Heart right ventricle (tissue), 16 donors: ENCODE data around the gene LRMDA. TPM values are rescaled to one million over a fixed set of nuclear protein-coding genes. Genes with fewer than 3 reads are reported as not detected.

Experiments
- ATAC-seq, 8 donors: fragments of 200-7000 bp; cut with Tn5 transposase; one replicate each; pipeline ENCODE4 v1.9.1; 2020; ENCODE audit warnings: mild to moderate bottlenecking in 8 of 8, moderate library complexity in 8 of 8, moderate number of reproducible peaks in 1 of 8
- DNase-seq, 2 donors: peaks; one replicate each; pipeline ENCODE4 v3.0.0-alpha.2; 2020
- H3K27ac ChIP-seq, 10 donors: fragments of 200-600 bp; sonication (generic) in 2 of 10; one replicate each; pipeline versions ENCODE4 v1.5.0 to v1.8.0; 2020 to 2022; ENCODE audit warnings: mild to moderate bottlenecking in 3 of 10
- H3K27me3 ChIP-seq, 7 donors: fragments of 200-600 bp; one replicate each; pipeline ENCODE4 v1.8.0; 2021 to 2022; ENCODE audit warnings: mild to moderate bottlenecking in 2 of 7
- H3K36me3 ChIP-seq, 9 donors: fragments of 200-600 bp; sonication (generic) in 1 of 9; one replicate each; pipeline versions ENCODE4 v1.5.0 to v1.8.0; 2020 to 2022; ENCODE audit warnings: mild to moderate bottlenecking in 2 of 9
- H3K4me1 ChIP-seq, 9 donors: fragments of 200-600 bp; sonication (generic) in 1 of 9; one replicate each; pipeline versions ENCODE4 v1.5.0 to v1.8.0; 2020 to 2022; ENCODE audit warnings: mild to moderate bottlenecking in 4 of 9
- H3K4me3 ChIP-seq, 10 donors: fragments of 200-600 bp; sonication (generic) in 2 of 10; one replicate each; pipeline versions ENCODE4 v1.5.0 to v1.8.0; 2020 to 2022; ENCODE audit warnings: mild to moderate bottlenecking in 7 of 10, moderate library complexity in 2 of 10
- H3K9me3 ChIP-seq, 11 donors: fragments of 200-600 bp in 10 of 11; sonication (generic) in 2 of 11; one replicate each; pipeline versions ENCODE4 v1.5.0 to v1.8.0; 2013 to 2022; ENCODE audit warnings: mild to moderate bottlenecking in 2 of 11, control low read depth in 1 of 11, moderate library complexity in 1 of 11
- WGBS, 2 donors: extraction: QIAGEN DNeasy Blood & Tissue Kit; methylation state at CpG; one replicate each; pipeline ENCODE4 v1.1.7; 2013; ENCODE audit warnings: inconsistent platforms in 1 of 2; 5-methylcytosine and 5-hydroxymethylcytosine counted together
- intact Hi-C, 10 donors: fragments of 100-400 bp; cut with DNase I; formaldehyde crosslinking; loops; one replicate each; pipeline versions ENCODE4 v1.11.1 to v1.14.2; 2022
- polyA plus RNA-seq, 2 donors: library from polyadenylated mRNA; stranded (reverse); fragments of 200-250 nt; gene quantifications; one replicate each; pipeline ENCODE4 v1.2.3, GENCODE V29; 2013
- total RNA-seq, 10 donors: library from RNA; stranded (reverse); fragmentation: NEBNext Ultra II Directional in 3 of 10; extraction: Animal tissue kit (Norgen Biotek cat#: 25700) in 3 of 10; gene quantifications; one replicate each; pipeline versions ENCODE4 v1.2.1 to v1.2.4, GENCODE V29; 2021 to 2023
- TF ChIP-seq, protein P1 (sequence below), 9 donors: fragments of 200-600 bp; sonication (generic) in 2 of 9; IDR thresholded peaks; one replicate each; pipeline versions ENCODE4 v1.5.0 to v1.8.0; 2021 to 2022; ENCODE audit warnings: antibody characterized with exemption in 9 of 9, mild to moderate bottlenecking in 5 of 9, moderate library complexity in 1 of 9
- donor health status: Arrhythmogenic right ventricular cardiomyopathy.
- donor health status: ischemic (EF 13 %, LVEDD 7.1; RV severe dilation, severe dysfunction).
- donor health status: healthy with polysubstance abuse.
- donor health status: DM: no; HTN: yes; CAD: no.
- donor health status: DM: no; HTN: no; CAD: no.
- donor health status: ischemic (EF 25% LVEDD 6.9; RV normal size, moderate dysfunction).
- donor health status: ischemic (EF 25% LVEDD 5.7; RV mildly dilated, moderate dysfunction).
- donor health status: healthy.
- donor health status: DM: yes; HTN: yes; CAD: no.
- donor health status: Ischemic cardiomyopathy.
- donor health status: ischemic (EF 35%, LVEDD 5.7; RV mildly dilated, moderate dysfunction).
- donor health status: nonischemic (EF 11% LVEDD 7.7; RV severe dilation, severe dysfunction).
- donor health status: DM: yes; HTN: yes; CAD: no.
- donor health status: PGD.
- donor health status: ischemic (EF 29% LVEDD 5.4; RV normal size, mild dysfunction).
- donor health status: nonischemic (EF 23%, LVEDD 6.1; RV moderate dilation, normal function).

Gene LRMDA
- total and polyA plus RNA-seq, 12 donors: 4.0 to 59.8 (median 12.7) TPM

DNA sequence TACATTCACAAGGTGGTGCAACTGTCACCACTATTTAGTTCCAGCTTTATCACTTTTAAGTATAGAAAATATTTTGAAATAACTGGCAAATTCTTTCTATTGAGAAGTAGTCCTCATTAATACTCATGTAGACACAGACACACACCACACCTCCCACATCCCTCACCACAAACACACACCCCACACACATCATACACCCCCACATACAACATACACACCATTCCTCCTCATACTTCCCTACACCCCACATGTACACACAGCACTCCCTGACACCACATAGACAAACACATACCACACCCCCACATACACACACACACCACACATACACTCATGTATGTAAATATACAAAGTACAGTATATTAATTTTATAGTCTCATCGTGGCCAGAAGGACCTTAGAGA lies 178.8 kb downstream of the LRMDA start:
- H3K4me1 ChIP-seq: peaks cover 4 to 57% (median 14%) of the 10 kb centered on the region in 9 donors

DNA sequence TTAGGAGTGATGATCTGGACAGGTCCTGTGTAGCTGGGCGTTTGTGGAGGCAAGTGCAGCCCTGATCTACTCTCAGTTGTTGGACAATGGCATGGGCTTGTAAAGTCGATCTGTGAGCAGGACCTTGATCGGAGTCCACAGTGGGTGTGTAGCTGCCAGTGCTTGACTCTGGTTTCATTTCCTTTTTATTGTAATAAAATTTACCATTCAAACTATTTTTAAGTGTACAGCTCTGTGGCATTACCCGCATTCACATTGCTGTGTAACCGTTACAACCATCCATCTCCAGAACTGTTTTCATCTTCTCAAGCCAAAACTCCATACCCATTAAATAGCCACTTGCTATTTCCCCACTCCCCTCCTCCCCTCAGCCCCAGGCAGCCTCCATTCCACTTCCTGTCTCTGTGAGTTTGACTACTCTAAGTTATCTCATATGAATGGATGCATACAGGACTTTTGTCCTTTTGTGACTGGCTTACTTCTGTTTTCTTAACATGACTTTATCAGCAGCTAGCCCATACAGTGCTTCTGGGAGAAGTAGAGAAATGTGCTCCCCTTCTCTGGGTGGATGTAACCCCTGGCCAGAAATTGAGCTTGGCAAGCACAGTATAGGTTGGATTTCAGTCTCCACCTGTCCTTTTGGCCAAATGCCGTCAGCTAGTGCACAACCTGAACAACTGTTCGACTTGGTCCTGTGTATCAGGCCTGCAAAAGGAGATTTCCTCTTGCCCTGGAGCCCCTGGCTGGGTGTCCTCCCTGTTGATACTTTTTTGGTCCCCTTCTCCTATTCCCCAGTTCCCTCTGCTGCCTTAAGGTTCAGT lies 180.0 kb downstream of the LRMDA start:
- no peak overlapping the region for H3K4me3 ChIP-seq
- TF ChIP-seq, protein P1, sequence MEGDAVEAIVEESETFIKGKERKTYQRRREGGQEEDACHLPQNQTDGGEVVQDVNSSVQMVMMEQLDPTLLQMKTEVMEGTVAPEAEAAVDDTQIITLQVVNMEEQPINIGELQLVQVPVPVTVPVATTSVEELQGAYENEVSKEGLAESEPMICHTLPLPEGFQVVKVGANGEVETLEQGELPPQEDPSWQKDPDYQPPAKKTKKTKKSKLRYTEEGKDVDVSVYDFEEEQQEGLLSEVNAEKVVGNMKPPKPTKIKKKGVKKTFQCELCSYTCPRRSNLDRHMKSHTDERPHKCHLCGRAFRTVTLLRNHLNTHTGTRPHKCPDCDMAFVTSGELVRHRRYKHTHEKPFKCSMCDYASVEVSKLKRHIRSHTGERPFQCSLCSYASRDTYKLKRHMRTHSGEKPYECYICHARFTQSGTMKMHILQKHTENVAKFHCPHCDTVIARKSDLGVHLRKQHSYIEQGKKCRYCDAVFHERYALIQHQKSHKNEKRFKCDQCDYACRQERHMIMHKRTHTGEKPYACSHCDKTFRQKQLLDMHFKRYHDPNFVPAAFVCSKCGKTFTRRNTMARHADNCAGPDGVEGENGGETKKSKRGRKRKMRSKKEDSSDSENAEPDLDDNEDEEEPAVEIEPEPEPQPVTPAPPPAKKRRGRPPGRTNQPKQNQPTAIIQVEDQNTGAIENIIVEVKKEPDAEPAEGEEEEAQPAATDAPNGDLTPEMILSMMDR (IDR thresholded peaks at IDR 0.05): no peak
- intact Hi-C loops: loop anchor here in 1 of 10 donors (10.0 kb wide), 1 partner anchor 207 kb away; the partner anchor contains the start of gene ZNF503
- WGBS, 2 donors: 90 to 92% methylated on average over 7 of the region's 7 CpGs
- peak overlapping the region in 4 of 10 donors; percentile 6 to 88 (median 38) for H3K27ac ChIP-seq
- DNase-seq: no peak
- H3K9me3 ChIP-seq: no peaks in the 10 kb centered on the region
- no peaks in the 10 kb centered on the region for H3K36me3 ChIP-seq
- peaks cover 4 to 51% (median 14%) of the 10 kb centered on the region in 9 donors for H3K4me1 ChIP-seq
- peak in 1 of 8 donors; percentile 10 for ATAC-seq
- H3K27me3 ChIP-seq: no peaks in the 10 kb centered on the region

More for the DNA sequence above, 178.8 kb downstream of the LRMDA start:
- Histone ChIP-seq H3K27me3 (no peaks in the 10 kb centered on the region), H3K36me3 (no peaks in the 10 kb centered on the region), H3K9me3 (no peaks in the 10 kb centered on the region), H3K4me3 (no peak overlapping the region), H3K27ac (peak overlapping the region in 1 of 10 donors; percentile 88)
- ATAC-seq (no peak), DNase-seq (no peak)
- WGBS, 2 donors: 41 to 45% methylated on average over 1 of the region's 1 CpG
- TF ChIP-seq, protein P1 (IDR thresholded peaks at IDR 0.05): no peak
- intact Hi-C loops: loop anchor here in 1 of 10 donors (10.0 kb wide), 1 partner anchor 205 kb away; the partner anchor contains the start of gene ZNF503

DNA sequence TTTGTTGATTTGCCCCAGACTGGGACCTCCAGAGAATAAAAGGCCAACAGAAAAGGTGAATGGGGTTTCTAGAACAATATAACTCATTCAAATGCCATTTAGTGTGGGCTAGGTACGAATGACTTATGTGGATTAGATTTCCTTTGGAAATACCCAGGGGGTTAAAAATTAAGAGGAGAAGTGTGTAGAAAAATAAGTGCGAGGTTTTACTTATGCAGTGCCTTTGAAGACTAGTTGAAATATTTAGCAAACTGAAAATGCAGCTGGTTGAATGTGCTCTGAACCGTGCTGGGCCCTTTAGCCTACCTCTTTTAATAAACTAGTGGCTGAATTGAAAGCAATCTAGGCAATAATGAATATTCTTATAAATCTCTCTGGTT lies 180.6 kb downstream of the LRMDA start:
- Histone ChIP-seq H3K4me3 (no peak overlapping the region), H3K27me3 (no peaks in the 10 kb centered on the region), H3K9me3 (no peaks in the 10 kb centered on the region), H3K4me1 (peaks cover 4 to 49% (median 14%) of the 10 kb centered on the region in 9 donors), H3K36me3 (no peaks in the 10 kb centered on the region), H3K27ac (peak overlapping the region in 4 of 10 donors; percentile 6 to 88 (median 38))
- WGBS, 2 donors: 82 to 85% methylated on average over 3 of the region's 3 CpGs
- TF ChIP-seq, protein P1 (IDR thresholded peaks at IDR 0.05): no peak
- intact Hi-C loops: loop anchor here in 1 of 10 donors (10.0 kb wide), 1 partner anchor 207 kb away; the partner anchor contains the start of gene ZNF503
- no peak for ATAC-seq
- DNase-seq: no peak

DNA sequence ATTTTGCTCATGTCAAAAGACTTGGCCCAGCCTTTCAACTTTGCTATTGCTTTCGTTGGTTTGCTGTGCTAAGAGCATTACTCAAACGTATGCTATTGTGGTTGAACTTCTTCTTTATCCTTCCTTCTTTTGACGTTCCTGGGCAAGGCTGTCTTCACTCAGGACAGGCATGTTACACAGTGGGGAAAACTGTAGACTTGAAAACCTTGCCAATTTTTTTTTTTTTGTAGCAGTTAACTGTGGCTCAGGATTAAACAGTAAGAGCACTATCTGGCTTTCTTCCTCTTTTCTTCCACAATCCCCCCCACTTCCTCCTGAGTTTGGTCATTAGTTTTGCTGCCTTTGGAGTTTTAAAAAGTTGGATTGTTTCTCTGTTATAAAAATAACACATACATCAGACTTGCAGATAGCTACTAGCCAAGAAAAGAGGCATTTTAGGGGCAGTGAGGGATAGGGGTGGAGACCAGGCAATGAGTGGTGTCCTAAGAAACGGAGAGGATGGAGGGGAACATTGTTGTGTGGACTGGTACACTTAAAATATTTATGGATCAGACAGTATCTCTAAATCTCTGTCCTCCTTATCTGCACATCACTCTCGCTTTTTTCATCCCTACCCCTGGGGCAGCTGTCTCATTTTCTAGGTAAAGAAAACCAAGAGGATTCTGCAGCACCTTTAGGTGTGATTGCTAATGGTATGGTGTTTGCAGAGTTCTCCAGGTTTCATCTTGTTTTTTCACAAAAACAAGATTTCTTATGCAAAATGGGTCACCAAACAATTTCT lies 181.7 kb downstream of the LRMDA start:
- 33 to 35% methylated on average over 5 of the region's 5 CpGs for WGBS, 2 donors
- no peak overlapping the region for H3K4me3 ChIP-seq
- no peaks in the 10 kb centered on the region for H3K9me3 ChIP-seq
- no peaks in the 10 kb centered on the region for H3K27me3 ChIP-seq
- intact Hi-C loops: loop anchor here in 1 of 10 donors (10.0 kb wide), 1 partner anchor 208 kb away; the partner anchor contains the start of gene ZNF503
- ATAC-seq (peak; percentile 38 to 87 (median 80)), DNase-seq (peak in 1 of 2 donors; percentile 9)
- TF ChIP-seq, protein P1 (IDR thresholded peaks at IDR 0.05): no peak
- H3K27ac ChIP-seq: peak overlapping the region in 2 of 10 donors; percentile 17 to 88
- H3K36me3 ChIP-seq: no peaks in the 10 kb centered on the region
- peaks cover 3 to 59% (median 14%) of the 10 kb centered on the region in 9 donors for H3K4me1 ChIP-seq
